NCI-H2227 (cell line): ENCODE data around the gene GRIN2A.

Experiments
- DNase-seq: peaks from one replicate; lab custom pipeline; 2025; ENCODE audit not compliant: unreplicated experiment; lab: John Stamatoyannopoulos, UW

GRIN2A gene

GRCh38 chr16:9870962-9871361, 311.3 kb downstream of the GRIN2A start:
- DNase-seq: no peak

DNA sequence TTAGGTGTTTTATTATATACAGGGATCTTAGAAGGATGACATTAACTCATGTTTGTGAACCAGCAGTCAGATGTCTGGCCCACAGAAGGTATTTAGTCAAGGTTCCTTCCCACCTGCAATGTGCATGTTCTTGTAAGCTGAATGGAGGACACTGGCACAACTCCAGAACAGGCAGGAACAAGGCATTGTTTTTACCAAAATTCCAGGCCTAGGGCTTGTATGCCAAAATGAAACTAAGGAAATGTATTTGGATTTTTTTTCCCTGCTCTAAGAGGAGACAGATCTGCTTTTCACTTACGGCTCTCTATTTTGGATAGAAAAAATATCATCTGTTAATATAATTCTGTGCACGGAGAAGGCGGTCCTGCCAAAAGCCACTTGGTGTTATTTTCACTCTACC, 312.5 kb downstream of the GRIN2A start:
- no peak for DNase-seq

DNA sequence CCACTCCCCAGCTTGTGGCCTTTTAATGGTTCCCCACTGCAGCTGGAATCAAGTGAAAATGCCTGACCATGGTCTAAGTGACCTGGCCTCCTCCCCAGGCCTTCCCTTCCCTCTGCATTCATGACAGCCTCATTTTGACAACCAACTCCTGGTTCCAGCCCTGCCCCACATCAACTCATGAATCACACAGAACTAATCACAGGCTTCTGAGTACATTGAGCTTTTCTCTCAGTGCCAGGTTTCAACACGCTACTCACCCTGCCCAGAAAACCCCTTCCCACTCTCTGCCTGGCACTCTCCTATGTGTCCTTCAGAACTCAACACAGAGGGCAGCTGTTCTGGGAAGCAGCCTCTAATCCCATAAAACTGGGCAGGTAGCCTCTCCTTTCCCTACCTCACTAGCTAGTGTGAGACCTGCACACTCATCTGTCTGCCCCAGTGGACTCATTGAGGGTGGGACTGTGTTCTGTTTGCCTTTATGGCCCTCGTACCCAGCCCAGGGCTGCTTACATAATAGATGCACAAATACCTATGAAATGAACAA, 313.6 kb downstream of the GRIN2A start:
- DNase-seq: no peak

- no peak for DNase-seq
These were observed 315.1 kb downstream of the GRIN2A start for GRCh38 chr16:9867176-9867575.

- no peak for DNase-seq
These were observed 317.8 kb downstream of the GRIN2A start for GRCh38 chr16:9864461-9864860.

DNA sequence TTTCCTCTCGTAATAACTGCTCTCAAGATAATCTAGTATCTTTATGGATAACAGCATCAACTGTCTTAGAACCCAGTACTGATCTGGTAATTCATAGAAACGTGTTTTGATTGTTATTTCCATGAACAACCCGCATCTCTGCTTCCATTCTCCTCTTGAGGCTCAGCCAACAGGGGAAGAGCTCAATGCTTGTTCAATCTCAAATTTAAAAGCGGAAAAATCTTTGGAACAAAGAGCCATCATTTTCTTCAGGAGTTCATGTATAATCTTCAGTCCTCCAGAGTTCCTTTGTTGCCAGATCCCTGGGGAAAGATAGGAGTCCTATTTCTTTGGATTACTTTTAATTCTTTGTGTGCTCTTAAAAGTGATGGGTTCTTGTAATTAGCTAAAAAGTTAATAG, 319.9 kb downstream of the GRIN2A start:
- no peak for DNase-seq

DNA sequence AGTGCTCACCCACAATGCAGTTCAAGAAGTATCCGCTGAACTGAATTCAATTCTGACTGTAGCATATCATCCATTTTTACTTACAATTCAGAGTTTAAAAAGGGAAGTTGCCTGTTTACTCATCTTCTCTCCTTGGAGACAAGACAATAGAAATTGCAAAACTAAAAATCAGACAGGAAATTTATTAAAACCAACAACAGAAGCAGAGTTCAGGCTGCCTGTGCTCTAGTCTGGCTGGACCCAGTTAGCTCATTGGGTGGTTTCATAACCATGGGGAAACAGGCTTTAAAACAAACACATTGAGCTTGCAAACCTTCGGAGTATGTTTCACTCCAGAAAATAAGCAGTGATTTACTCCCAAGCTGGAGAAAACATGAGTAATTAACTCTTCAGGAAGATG, 321.4 kb downstream of the GRIN2A start:
- DNase-seq: no peak

- no peak for DNase-seq
These were observed 322.4 kb downstream of the GRIN2A start for GRCh38 chr16:9859701-9860327.

DNA sequence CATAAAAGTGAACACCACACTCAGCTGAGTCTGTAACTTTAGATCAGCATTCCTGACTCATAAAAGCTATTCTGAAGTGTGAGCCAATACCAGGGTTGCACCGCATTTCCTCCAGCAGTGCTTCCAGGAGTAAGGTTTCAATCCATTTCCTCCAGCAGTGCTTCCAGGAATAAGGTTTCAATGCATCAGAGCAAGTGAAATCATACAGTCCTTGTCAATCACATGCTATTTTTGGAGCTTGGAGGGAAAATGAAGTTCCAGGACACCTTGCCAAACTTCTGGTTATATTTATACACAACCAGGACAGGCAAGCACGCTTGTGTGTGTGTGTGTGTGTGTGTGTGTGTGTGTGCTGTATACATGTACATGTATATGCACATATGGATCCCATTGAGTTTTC, 327.6 kb downstream of the GRIN2A start:
- no peak for DNase-seq

- DNase-seq: no peak
These were observed 330.2 kb downstream of the GRIN2A start for GRCh38 chr16:9852003-9852402.

- no peak for DNase-seq
These were observed 331.4 kb downstream of the GRIN2A start for GRCh38 chr16:9850817-9851216.

- no peak for DNase-seq
These were observed 332.5 kb downstream of the GRIN2A start for GRCh38 chr16:9849697-9850245.

- DNase-seq: no peak
These were observed 335.1 kb downstream of the GRIN2A start for GRCh38 chr16:9847146-9847545.

DNA sequence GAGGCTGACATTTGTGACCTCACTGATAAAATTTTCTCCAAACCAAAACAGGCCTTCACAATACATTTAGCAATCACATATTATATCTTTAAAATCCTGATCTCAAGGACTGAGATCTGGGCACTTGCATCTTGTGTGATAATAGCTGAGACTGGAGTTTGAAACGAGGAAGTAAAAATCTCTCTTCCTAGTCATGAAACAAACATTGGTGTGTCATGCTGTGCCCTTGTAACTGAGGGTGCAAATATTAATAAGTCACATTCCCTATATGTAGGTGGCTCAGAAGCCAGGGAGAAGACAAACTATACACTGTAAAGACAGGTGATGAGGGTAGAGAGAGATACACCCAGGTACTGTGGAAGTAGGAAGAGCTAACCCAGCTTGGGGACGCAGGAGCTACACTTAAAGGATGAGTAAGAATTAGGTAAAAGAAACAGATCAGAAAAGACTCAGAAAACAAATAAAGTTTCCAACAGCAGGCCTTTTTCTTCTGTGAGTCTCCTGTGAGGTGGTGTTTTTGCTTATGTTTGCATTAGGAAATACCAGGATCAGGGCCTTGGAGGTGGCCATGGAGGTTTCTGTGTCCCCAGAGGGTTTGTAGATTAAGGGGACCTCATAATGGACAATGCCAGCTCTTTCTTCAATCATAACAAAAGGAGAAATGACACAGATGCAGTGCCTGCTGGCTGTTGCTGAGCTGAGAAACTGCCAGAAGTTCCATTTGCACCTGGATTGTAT, 335.7 kb downstream of the GRIN2A start:
- DNase-seq: no peak

DNA sequence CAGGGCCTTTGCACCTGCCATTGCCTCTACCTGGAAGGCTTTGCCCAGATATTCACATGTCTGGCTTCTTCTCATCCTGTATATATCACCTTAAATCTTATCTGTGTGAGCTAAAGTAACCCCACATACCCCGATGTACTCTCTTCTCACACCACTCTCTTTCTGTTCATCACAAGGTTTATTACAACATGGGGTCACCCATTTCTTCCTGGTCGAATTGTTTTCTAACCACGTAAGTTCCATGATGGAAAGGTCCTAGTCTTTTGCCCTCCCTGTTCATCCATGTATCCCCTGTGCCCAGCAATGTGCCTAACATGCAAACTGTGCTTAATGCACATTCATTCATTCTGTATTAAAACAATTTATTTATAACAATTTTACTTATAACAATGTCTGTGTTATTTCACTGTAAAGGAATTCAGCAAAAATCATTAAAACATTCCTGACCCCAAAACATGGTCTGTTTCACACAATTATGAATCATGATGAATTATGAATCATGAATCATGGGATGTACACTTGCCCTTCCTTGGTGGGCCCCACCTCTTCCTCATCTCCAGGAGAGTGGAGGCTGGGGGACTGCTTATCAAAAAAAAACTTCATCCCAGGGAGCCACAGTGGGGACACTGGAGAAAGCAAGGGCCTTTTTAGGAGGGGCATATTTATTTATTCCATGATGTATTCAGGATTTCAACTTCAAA, 336.4 kb downstream of the GRIN2A start:
- DNase-seq: no peak

DNA sequence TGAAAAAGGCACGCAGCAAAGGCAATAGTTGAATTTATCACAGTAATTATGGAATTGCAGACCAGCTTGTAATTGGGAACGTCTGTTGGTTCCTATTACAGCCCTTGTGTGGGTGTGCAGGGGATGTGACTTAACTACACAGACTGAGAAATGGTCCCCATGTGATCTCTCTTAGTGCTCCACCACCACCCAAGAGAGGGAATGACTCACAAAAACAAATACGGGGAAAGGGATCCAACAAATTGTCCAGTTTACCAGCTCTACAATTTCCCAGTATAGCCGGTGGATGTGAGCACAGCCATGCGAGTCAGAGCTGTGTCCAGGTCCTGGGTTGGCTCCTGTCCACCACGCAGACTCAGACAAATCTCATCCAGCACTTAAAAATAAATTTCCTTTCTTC, 337.9 kb downstream of the GRIN2A start:
- no peak for DNase-seq

DNA sequence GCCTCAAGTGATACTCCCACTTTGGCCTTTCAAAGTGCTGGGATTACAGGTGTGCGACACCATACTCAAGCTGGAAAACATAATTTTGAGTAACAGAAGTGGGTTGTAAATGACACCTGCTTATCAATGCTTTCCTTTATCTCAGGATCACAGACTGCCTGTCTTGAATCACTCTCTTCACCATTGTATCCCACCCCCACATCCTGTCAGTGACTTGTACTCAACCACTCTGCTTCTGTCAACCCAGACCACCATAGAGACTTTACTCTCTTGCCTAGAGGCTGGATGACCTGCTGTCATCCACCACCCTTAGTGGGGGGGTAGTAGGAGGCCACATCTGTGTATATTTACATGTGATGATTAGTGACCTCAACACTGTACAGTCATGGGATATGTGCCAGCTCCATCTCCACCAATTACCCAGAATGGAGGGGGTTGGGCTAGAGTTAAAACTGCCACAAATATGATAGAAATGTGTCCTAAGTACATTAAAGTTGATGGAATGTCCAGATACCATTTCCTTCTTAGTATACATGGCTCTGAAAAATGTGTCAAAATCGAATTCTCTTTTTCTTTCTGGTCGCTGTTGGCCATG, 338.7 kb downstream of the GRIN2A start:
- no peak for DNase-seq

DNA sequence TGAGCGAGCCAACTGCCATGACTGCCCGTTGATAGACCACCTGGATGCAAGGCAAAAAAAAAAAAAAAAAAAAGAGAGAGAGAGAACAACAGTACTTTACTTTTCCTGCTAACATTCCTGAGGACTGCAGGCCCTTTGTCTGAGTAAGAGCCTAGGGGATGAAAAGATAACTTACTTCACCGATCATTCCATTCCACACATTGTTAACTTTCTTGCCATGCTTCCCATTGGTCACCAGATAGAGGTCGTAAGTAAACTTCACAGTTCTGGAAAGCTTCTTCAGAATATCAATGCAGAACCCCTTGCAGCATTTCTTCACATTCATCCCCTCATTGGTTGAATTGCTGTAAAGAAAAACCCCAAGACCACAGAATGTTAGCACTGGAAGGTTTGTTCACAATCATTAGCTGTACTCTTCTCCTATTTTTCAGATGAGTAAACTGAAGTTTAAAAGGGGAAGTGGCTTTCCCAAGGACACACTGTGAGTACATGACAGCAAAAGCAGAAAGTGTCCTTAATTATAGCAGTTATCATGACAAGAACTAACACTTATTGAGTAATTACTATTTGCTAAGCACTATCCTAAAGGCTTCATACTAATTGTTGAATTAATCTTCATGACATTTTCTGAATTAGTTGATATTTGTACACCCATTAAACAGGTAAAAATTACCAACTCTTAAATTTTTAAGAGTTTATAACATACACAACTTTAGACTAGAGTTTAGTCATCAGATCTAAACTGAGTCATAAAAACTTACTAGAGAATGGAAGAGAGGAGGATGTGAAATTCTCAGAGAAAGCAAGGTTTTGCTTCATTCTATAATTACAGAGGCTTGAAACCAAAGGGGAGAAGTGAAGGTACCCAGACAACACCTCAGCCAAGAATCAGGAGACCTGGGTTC, 341.2 kb downstream of the GRIN2A start:
- no peak for DNase-seq

DNA sequence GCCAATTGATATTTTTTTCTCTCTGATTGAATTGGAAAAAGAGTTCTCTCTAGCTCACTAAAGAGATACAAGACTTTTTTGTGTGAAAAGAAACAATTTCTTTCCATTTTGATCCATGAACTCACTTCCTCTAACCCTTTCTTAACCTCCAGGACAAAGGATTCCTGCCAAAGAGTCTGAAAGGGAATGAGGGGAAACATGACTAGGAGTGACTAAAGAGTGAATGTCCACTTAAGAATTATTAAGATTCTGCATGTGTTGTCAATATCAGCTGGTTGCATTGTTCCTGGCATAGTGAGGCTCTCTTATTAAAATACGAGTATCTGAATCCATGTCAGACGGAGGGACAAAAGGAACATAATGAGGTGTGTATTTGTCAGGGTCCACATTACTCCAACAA, 344.7 kb downstream of the GRIN2A start:
- no peak for DNase-seq

DNA sequence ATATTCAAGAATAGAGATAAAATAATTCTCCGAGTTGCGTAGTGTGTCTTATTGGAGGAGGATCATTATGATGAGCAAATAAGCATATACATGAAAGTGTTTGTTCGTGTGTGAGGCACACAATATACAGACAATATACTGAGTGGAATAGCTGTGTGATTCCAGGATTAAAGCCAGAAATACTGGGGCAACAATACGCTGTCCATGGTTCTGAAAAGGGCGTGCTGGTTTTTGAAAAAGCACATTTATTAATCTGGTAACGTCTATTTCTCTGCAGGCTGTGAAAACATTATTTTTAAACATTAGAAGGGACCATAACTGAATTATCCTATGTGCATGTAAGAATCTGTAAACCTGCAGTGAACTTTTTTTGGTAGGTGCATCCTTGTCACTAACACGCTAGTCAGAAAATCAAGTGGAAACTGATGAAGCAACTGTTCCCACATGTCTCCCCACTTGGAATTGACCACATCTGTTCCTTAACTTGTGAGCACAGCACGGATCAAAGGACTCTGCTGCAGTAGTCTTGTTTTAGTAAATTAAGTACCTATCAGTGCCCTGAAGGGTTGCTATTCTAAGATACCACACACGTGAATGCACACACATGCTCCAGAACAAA, 346.0 kb downstream of the GRIN2A start:
- no peak for DNase-seq
